Stimulated activated CD4-positive, alpha-beta T cell treated with anti-CD3 and anti-CD28 coated beads, TNF-alpha, amount 100 ng/mL, for 24 hours (primary cell): Measurements from ENCODE around the gene ABHD13.
A peak's percentile ranks its signal among the peaks of the same experiment; 100 is the strongest.
"Not testable (repeated sequence)": the region's sequence is repeated elsewhere in the genome, so short reads cannot be mapped to it uniquely, and the experiment has no call there.

Experiments used
- DNase-seq, 3 experiments: peaks; one replicate each; pipeline ENCODE4 v3.0.0-alpha.2; 2020; ENCODE audit warnings: low read depth in 3 of 3

The ABHD13 gene

DNA sequence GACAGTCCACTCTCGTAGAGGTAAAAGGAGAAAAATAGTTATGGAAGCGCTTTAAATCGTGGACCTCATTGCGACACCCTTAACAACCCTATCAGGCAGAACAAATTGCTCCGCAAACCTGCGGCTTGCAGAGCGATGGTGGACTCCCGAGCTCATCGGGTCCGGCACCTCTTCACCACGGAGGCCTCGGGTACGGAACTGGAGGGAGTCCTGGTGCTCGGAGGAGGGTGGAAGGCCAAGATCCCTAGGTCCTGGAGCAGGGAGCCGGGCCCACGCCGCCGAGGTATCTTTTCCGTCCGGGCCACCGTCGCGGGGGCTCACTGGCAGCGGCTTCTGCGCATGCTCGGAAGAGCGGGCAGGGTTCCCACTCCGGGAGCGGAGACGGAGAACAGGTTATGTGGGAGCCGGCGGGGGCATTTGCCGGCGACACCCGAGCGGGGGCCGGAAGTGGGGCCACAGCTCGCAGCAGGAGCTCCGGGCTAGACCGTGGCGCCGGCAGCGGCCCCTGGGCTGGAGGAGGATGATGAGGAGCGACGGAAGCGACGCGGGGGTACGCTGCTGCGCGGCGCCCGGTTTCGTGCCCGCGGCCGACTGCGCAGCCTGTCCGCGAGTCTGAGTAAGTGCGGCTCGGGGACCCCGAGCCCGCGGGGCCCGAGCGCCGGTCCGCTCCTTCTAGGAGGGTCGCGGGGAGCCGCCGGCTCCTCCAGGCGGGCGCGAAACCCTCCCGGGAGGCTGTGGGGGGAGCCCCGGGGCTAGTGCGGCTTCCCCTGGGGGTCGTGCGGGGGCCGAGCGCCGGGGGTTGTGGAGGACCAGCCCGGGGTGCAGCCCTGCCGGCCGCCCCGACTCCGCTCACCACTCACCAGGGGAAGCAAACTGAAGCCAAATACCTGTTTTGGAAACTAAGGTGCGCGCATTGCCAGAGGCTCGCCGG is at the start of gene ABHD13:
Gene ABHD13 (plus strand): TSS at position 349 of the 931 bp plus-strand sequence. CDS start 10,827 bp downstream, outside the sequence.
- DNase-seq, result peak; percentile 83 to 86 (median 83)

DNA sequence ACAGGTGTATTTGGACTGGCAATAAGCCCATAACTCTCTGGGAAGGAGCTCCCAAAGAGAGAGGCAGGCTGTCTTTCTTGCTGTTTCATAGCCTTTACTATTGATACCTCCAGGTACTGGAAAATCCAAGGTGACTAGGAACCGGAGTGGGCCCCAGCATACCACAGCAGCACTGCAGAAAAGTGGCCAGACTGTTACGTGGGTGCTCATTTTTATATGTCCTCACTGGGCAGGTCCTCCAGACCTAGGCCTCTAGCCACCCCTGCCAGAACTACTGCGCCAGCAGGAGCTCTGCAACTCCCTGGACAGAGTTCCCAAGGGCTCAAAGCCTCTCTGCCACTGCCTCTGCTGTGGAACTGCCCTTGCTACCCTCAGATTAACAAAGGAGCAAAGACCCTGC is 49.3 kb upstream of the ABHD13 start:
- DNase-seq, result no peak

DNA sequence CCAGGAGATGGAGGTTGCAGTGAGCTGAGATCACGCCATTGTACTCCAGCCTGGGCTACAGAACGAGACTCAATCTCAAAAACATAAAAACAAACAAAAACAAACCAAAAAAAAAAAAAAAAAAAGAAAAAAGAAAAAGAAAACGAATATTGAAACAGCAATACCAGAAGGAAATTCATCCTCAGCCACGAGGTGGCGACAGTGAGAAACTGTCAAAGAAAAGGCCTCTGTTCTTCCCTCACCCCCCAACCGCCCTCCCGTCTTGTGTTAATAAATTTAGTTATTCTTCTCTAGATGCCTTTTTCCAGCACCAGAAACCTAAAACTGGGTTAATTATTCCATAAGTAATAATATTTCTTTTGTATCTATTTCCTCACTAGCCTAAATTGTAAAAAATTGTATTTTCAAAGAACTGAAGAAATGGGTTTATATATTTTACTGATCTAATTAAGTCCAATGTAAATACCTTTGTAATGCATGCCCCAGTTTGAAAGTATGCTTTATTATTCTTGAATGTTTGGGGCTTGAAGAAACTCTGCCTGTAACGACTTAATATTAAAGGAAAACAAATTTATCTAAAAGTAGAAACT is 41.4 kb upstream of the ABHD13 start:
- peak; percentile 6 to 48 (median 16) for DNase-seq

DNA sequence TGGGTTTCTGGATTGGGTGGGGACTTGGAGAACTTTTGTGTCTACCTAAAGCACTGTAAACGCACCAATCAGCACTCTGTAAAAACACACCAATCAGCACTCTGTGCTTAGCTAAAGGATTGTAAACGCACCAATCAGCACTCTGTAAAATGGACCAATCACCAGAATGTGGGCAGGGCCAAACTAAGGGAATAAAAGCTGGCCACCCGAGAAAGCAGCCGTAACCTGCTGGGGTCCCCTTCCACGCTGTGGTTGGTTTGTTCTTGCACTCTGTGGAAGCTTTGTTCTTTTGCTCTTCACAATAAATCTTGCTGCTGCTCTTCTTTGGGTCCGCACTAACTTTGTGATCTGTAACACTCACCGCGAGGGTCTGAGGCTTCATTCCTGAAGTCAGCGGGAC is 40.1 kb upstream of the ABHD13 start:
- DNase-seq, result no peak

DNA sequence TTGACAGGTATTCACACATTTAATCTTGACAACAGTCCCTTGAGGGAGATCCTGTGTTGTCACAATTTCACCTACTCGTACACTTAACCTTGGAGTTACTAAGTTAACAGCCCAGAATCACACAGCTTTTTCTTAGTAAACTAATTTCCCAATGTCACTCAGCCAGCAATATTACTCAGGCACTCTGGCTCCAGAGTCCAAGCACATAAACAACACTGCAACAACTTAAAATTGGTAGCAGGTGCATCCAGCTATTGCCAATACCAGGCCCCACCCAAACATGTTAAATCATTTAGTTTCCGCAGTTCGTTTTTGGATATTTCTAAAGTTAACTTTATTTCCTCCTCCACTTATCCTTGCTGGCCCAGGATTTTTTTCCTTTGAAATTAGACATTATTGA is 35.5 kb upstream of the ABHD13 start:
- DNase-seq, result no peak

DNA sequence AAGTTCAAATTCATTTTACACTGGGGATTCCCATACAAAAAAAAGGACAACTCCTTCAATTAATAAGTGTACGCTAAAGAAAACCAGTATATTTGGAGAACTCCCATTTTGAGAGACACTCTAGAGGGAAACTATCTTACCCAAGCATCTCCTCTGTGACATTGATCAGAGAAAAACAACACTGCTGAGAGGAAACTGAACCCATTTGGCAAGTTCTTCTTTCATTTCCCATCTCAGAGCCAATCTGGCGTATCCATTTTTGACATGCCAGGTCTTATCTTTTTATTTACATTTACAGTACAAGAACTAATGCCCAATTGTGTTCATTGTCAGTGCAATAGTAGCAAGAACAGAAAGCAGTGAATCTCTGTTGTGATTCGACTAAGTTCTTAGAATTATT is 33.0 kb upstream of the ABHD13 start:
- DNase-seq, result no peak

DNA sequence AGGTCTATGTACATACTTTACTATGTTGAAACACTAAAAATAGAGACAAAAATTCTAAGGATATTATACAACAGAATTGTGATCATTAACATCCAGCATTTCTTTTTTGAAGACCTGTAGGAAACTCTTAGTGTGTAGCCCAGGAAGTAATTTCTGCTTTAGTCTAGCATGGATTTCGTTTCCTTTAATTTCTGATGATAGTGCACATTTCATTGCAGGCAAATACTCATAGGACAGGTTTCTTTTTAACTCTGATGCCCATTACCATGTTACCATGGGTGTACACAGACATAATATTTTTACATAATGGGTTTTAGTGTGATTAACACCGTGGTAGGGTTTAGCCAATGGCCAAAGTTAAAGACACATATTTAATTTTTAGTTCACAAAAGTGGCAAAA is 29.9 kb upstream of the ABHD13 start:
- no peak for DNase-seq

DNA sequence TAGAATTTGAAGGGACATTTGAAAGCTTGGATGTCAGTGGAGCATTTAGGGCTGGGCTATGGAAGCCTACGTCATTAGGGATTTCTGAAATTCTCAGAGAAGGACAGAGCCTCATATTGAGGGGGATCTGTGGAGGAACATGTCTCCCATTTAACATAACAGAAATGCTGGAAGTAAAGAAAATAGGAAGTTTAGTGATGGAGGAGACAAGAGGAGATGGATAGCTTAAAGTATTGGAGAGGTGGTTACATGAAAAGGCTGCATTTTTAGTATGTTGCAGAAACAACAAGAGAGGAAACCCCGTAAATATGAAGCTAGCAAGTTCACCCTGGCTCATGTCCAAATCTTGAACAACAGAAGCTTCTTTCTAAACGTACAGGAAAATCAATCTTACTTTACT is 27.3 kb upstream of the ABHD13 start:
- DNase-seq, result no peak

DNA sequence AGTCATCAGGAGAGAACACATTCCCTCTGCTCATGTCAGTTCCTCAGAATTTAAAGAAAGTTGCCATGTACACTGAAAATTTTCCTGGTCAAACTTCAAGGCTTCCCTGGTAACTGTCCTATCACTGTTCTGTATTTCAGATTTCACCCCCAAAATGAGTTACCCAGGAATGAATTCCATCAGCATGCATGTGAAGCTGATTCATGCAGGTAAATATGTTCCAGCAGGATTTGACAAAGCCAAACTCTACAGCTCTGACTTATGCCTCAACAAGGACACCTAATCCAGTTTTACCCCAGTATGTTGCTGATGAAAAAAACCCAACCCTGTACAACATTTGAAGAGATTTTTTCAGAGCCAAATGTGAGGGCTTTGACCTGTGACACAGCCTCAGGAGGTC is 24.4 kb upstream of the ABHD13 start:
- DNase-seq, result no peak

DNA sequence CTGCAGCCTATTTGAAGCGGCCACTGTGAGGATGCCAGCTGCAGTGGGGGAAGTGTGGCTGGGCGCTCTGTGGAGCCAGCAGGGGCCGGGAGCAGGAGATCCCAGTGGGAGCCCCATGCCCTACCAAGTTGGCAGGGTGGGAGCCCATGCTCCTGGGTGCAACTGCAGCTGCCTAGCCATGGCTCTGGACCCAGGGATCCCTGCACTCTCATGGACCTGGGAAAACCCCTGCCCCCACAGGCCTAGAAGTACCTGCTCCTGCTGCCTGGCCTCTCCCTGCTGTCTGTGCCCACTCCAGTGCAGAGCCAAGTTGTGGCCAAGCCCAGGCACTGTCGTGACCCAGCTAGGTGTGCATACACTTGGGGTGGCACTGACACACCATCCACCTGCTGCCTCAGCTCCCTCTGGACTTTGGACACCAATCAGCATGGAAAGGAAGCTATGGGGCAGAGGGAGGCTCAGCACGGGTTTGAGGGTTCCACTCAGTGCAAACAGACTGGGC is 23.7 kb upstream of the ABHD13 start:
- DNase-seq, result no peak

DNA sequence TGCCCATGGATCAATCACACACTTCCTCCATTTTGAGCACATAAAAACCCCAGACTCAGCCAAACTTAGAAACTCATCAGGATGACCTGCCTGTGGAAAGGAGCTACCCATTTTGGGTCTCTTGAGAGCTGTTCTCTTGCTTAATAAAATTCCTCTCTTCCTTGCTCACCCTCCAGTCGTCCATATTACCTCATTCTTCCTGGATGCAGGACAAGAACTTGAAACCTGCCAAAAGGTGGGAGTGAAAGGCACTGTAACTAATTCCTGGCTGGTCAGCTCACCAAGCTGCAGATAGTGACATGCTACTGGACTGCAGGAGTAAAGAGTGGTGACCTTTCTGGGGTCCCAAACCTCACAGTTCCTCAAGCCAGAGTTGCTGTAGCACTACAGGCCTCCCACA is 23.0 kb upstream of the ABHD13 start:
- DNase-seq, result no peak

DNA sequence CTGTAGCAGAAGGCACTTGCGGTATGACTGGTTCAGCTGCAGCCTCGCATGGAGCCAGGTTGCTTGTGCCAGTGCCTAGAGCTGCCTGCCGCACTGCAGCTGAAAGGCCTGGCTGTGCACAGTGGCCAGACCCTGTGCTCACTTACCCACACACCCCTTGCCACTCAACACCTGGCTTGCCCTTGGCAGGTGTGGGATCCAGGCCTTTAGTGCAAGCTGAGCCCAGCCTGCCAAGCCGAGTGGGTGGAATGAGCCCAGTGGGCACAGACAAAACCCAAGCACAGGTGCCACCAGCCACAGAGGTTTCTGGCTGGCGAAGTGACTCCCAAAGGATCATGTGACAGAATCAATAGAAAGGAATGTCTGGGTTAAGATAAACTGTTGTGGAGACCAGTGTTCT is 22.3 kb upstream of the ABHD13 start:
- no peak for DNase-seq

DNA sequence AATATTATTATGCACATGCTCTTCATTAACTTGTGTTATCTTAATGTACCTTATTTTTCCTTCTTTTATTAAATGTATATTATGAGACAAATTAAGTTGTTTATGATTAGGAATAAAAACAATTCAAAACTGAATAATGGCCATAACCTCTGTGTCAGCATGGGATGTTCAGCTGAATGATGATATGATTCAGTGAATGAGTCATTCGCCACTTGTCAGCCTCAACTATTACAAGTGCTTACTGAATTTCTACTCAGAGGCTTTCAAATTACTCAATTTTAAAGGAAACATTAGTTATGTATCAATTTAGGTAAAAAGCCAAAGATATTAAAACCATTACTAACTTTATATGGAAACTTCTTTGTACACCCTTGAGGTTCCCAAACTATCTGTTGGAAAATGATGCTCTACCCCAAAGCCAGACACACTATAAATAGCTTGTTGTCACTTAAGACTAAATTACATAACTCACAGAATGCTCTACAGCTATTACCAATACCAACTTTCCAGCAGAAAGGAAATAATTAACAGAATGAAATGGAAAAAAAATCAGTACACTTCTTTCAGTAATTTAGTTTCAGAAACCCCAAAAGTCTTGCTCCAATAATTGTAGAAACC is 17.3 kb upstream of the ABHD13 start:
- no peak for DNase-seq

DNA sequence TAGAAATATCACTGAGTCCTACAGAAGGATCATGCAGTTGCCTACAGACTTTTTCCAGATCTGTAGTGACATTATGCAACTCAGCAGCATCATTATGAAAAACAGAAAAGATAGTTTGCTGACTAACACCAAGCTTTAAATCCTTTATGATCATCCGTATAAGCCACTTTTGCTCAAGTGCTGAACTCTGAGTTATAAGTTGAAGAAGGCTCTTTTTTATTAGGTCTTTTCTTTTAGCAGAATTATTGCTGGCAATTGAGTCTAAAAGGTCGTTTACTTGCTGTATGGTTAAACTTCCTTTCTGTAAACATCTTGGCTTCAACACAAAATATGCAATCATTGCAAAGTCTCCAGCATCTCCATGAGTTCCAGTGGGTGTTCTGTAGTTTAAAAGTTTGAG is 7.6 kb upstream of the ABHD13 start:
- no peak for DNase-seq

DNA sequence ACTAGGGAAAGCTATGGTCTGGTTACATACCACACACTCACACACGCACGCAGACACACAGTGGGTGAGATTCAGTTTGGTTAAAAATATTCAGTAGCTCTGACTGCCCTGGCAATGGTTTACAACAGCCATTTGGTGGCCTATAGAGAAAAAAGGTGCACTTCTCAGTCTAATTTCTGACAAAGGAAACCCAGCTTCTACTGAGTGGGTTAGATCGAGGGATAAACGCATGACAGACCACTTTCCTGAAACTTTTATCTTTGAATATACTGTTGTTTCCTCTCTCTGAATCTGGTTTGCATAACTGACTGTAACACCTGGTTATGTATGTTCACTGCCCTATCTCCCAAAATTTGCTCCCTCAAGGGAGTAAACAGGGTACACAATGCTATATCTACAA is 5.3 kb upstream of the ABHD13 start:
- DNase-seq, result no peak

DNA sequence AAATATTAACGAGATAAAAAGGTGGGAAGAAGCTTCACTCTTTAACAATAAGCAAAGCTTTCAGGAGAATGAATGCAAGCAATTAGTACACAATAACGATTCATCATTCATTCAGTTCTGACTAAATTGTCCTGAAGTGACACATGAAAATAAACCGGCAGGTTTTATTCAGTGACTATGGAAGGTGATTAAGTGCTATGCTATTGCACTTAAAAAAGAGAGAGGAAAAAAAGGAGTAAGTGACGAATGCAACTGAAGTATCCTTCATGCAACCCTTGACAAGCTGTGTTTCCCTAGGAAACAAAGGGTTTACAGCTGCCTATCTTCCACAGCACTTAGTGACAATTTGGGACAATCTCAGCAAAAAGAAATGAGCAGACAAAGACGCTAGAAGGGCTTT is 4.2 kb upstream of the ABHD13 start:
- no peak for DNase-seq

DNA sequence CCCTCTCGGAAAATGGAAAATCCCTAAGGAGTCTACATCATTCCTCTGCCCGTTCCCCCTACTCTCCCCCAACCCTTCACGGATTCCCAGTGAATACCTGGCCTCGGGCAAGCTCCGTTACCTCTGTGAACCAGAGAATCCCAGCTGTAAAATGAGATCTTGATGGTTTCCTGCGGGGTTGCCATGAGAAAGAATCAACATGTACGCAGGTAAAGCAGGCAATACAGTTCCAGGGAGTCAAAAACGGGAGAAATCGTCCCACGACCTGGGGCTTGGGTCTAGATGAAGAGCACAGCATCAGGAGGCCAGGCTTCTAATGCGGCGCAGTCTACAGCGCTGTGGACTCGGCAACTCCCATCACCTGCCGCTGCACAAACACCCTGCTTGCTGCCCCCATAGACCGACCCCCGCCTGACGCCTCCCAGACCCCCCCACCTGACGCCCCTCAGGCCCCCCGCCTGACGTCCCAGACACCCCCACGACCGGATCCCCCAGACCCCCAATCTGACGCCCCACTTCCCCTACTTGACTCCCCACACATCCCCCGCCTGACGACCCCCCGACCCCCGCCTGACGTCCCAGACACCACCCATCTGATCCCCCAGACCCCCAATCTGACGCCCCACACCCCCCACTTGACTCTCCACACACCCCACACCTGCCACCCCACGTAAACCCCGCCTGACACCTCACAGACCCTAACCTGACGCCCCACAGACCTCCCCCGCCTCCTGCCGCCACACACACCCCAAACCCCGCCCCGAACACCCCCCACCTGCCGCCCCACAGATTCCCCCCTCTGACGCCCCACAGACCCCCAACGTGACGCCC is 3.5 kb upstream of the ABHD13 start:
- DNase-seq, result no peak

DNA sequence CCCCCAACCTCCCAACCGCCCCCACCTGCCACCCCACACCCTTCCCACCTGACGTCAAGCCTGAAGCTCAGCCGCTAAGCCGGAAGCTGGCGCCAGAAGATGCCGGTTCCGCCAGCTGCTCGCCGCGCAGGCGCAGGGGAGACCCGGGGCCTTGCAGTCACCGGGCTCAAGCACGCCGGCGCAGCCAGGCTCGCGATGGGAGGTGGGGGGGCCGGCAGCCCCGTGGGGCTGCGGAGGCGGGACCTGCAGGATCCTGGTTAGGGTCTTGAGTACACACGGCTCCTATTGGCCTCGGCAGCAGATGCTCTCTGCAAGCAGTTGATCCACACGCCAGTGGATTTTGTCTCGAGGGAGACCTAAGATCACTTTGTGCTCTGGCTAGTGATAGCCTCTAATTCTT is 2.8 kb upstream of the ABHD13 start, which contains the start of gene LIG4:
Gene LIG4 (minus strand): TSS at position 101 of the 400 bp plus-strand sequence. CDS start 4,268 bp downstream, outside the sequence.
- DNase-seq, result peak; percentile 81 to 87 (median 81)

DNA sequence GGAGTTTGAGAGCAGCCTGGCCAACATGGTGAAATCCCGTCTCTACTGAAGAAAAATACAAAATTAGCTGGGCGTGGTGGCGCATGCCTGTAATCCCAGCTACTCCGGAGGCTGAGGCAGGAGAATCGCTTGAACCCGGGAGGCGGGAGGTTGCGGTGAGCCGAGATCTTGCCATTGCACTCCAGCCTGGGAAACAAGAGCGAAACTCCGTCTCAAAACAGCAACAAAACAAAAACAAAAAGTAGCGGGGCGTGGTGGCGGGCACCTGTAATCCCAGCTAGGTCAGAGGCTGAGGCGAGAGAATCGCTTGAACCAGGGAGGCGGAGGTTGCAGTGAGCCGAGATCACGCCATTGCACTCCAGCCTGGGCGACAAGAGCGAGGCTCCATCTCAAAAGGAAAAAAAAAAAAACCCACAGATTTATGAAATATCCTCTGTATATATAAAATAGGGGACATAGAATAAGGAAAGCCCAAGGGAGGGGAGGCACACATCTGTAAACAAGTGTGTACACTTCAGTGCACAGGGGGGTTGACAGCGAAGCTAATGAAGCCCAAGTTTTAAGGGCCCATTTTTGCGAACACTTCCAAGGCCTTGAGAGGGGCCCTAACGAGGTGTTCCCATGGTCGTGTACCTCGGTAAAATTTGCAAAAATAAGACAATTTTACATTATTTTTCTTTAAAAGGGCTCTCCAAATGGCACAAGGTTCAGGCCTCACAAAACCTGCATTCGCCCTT is 717 bp upstream of the ABHD13 start:
- not testable (repeated sequence) for DNase-seq

DNA sequence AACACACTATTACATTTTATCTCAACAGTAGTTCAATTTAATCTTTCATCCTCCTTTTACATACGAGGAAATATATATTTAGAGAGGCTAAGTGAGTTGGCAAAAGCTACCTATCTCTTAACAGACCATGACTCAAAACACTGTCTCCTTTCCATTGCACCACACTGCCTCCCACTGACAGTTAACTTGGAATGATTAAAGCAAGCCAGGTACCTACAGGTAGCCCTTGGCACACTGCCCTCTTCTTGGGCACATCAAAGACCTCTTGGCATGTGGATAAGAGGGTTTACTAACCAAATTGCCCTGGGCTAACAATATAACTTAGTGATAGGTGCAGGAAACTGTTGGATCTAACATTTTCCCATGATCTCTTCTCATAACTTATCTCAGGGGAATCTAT is 1.8 kb downstream of the ABHD13 start:
- no peak for DNase-seq
